IMR-90 (cell line): Measurements from ENCODE around the gene ATP2B1.

Source experiments
- CEBPB ChIP-seq: IDR thresholded peaks from 2 replicates; pipeline ENCODE4 v1.6.1; 2012; ENCODE audit warnings: low read depth, low read length, improper control_type of control experiment
- MXI1 ChIP-seq: IDR thresholded peaks from 2 replicates; pipeline ENCODE4 v1.6.1; 2012; ENCODE audit warnings: low read depth, mild to moderate bottlenecking, low read length, moderate library complexity, borderline replicate concordance
- POLR2A ChIP-seq: IDR thresholded peaks from 2 replicates; pipeline ENCODE4 v1.6.1; 2012; ENCODE audit warnings: mild to moderate bottlenecking, low read depth, low read length

- TF ChIP-seq CEBPB (no peak), POLR2A (no peak), MXI1 (no peak)
These were observed 166.4 kb downstream of the ATP2B1 start for GRCh38 chr12:89542236-89542635.
